H7 (cell line): ENCODE data around the gene PCBP4. TPM values are rescaled to one million over a fixed set of nuclear protein-coding genes. Genes with fewer than 3 reads are reported as not detected.

Source experiments
- DNase-seq: peaks from one replicate; pipeline ENCODE4 v3.0.0; 2012
- H3K27me3 ChIP-seq: 2 replicates; pipeline ENCODE4 v1.6.0; 2011; ENCODE audit warnings: mild to moderate bottlenecking, low read length; ENCODE audit not compliant: control insufficient read depth, insufficient read depth
- H3K36me3 ChIP-seq: replicated peaks from 2 replicates; pipeline ENCODE4 v1.5.1; 2011; ENCODE audit warnings: low read length; ENCODE audit not compliant: control insufficient read depth, insufficient read depth
- H3K4me3 ChIP-seq: 2 replicates; pipeline ENCODE4 v1.5.1; 2011; ENCODE audit warnings: low read depth, mild to moderate bottlenecking, control low read depth, low read length, moderate library complexity; ENCODE audit not compliant: insufficient read depth
- total RNA-seq: library from RNA; depleted of rRNA; stranded (reverse); fragments of >200 nt; shearing (Covaris generic); gene quantifications from 2 replicates; pipeline ENCODE4 v1.2.3, GENCODE V29; 2014

Gene PCBP4
- total RNA-seq, 1 experiment from 2014 or later = 48.1 TPM

GRCh38 chr3:51985063-51985462 lies 17.8 kb upstream of the PCBP4 start:
- Histone ChIP-seq H3K27me3 (no peaks in the 10 kb centered on the region), H3K4me3 (no peak overlapping the region), H3K36me3 (peaks cover 2% of the 10 kb centered on the region; the same call in 1 of the 2 replicates)
- DNase-seq = no peak

GRCh38 chr3:51984269-51984647 lies 17.0 kb upstream of the PCBP4 start:
- Histone ChIP-seq H3K4me3 (no peak overlapping the region), H3K27me3 (no peaks in the 10 kb centered on the region), H3K36me3 (peaks cover 2% of the 10 kb centered on the region; the same call in 1 of the 2 replicates)
- no peak for DNase-seq

GRCh38 chr3:51983578-51984268 lies 16.5 kb upstream of the PCBP4 start:
- peak; percentile 66 for DNase-seq
- H3K36me3 ChIP-seq = no peaks in the 10 kb centered on the region; the same call in 1 of the 2 replicates
- peak overlapping the region; percentile 67 for H3K4me3 ChIP-seq
- no peaks in the 10 kb centered on the region for H3K27me3 ChIP-seq

DNA sequence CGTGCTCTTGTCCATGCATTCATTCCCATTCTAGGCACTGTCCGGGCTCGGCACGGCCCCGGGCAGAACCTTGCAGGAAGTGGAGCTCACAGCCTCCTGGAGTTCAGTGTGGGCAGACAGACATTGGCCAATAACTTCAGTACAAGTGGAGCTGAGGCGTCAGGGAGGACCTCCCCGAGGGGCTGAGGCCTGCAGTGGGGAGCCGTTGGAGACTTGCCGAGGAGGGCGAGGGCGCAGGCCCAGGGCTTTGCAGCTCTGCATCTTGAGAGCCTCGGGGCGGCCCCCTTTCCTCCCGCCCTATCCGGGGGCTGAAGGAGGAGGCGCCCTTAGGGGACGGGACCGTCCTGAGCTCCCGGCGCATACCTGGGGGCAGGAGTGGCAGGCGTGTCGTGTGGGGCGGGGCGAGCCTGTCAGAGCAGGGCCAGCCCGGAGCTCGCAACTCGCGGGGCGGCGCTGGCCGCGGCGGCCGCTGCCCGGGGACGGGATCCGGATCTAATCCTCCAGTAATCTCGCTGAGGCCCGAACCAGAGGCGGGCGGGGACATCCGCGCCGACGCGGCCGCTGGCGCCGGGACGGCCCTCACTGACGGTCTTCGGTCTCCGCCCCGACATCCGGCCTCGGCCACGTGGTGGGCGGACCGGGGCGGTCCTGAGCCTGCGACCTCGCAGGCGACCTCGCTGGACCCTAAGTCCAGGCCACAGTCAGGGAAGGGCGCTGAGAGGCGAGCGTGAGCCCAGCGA lies 15.8 kb upstream of the PCBP4 start, which contains the start of gene ACY1:
Gene ACY1, plus strand, starts transcription at position 698 of the 740 bp plus-strand sequence. CDS start 530 bp downstream, outside the sequence.
- no peaks in the 10 kb centered on the region; the same call in 1 of the 2 replicates for H3K36me3 ChIP-seq
- DNase-seq = peak; percentile 98
- H3K4me3 ChIP-seq = peak within 1 kb of the TSS; percentile 67
- no peaks in the 10 kb centered on the region for H3K27me3 ChIP-seq

DNA sequence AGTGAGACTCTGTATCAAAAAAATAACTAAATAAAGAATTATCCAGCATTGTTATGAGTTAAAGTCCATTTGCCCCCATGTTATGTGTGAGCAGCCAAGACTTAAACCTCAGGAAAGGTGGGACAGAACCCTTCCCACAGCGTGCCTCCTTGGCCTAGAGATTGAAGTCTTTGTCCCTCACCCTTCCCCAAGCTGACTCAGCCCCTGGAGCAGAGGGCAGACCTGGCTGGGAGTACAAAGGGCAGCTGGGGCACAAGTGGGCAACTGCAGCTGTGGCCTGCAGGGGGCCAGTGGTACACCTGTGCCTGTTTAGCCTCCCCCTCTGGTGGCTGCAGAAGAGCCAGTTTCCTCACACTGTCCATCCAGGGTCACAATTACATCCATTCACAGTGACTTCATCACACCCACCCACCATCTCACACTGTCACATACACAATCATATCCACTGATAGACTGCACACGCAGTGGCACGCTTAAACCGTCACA lies 15.1 kb upstream of the PCBP4 start:
- peak; percentile 93 for DNase-seq
- H3K36me3 ChIP-seq = no peaks in the 10 kb centered on the region; the same call in 1 of the 2 replicates
- H3K4me3 ChIP-seq = peak overlapping the region; percentile 67
- H3K27me3 ChIP-seq = no peaks in the 10 kb centered on the region

GRCh38 chr3:51980253-51980652 lies 13.0 kb upstream of the PCBP4 start:
- peaks cover 10% of the 10 kb centered on the region for H3K27me3 ChIP-seq
- no peak for DNase-seq
- H3K4me3 ChIP-seq = no peak overlapping the region
- H3K36me3 ChIP-seq = no peaks in the 10 kb centered on the region

DNA sequence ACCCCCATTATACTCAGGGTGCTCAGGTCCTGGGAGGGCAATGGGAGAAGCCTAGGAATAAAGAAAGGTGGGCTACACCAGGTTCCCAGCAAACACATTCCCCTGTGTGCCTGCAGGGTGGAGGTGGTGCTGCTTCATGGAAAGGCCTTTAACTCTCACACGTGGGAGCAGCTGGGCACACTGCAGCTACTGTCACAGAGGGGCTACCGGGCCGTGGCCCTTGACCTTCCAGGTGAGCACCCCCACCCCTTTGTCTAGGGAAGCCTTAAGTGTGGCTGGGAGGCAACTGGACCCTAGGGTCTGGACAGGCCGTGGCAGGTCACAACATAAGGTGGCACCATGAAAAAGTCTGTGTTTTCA lies 10.9 kb upstream of the PCBP4 start:
- Histone ChIP-seq H3K36me3 (no peaks in the 10 kb centered on the region), H3K27me3 (peaks cover 17% of the 10 kb centered on the region), H3K4me3 (no peak overlapping the region)
- no peak for DNase-seq

- no peak overlapping the region for H3K4me3 ChIP-seq
- DNase-seq = no peak
- H3K36me3 ChIP-seq = no peaks in the 10 kb centered on the region
- peaks cover 17% of the 10 kb centered on the region for H3K27me3 ChIP-seq
These were observed 10.3 kb upstream of the PCBP4 start for GRCh38 chr3:51977446-51978142.

GRCh38 chr3:51975852-51976549 lies 8.7 kb upstream of the PCBP4 start:
- H3K36me3 ChIP-seq = no peaks in the 10 kb centered on the region; the same call in 1 of the 2 replicates
- peaks cover 17% of the 10 kb centered on the region for H3K27me3 ChIP-seq
- no peak overlapping the region for H3K4me3 ChIP-seq
- DNase-seq = peak; percentile 85

DNA sequence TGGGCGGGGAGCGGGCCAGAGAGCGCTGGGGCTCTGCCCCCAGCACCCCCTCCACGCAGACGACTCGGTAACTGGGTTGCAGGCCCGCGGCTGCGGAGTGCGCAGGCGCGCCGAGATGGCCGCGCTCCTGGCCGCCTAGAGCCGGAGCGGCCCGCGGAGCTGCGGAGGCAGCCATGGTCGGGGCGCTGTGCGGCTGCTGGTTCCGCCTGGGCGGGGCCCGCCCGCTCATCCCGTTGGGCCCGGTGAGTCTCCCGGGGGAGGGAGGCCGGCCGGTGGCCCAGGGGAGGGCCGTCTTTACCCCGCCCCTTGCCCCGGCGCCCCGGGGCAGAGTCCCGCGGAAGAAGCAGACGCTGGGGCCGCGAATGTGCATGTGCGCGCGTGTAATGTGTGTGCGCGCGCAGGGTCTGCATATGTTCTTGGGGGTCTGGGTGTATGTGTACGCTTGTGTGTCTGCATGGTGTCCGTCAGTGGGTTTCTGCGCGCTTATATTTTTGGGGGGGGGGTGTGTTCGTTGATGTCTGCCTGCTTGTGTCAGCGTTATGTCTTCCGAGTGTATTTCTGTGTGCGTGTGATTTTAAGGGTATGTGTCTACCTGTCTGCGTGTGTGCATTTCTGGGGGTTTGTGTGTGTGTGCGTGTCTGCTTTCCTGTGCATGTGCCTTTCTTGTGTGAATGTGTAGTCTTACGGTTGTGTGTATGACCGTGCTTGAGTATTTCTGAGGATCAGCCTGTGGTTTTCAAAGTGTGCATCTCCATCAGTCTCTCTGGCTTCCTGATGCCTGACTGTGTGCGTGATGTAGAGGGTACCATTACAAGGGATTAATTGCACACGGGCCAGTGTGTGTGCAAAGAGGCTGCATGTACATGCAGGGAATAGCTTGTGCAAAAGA lies 8.0 kb upstream of the PCBP4 start, which contains the start of gene ABHD14A:
Gene ABHD14A, plus strand, starts transcription at position 102 of the 889 bp plus-strand sequence. Its CDS starts 72 bp downstream, at position 174.
- DNase-seq = peak; percentile 97
- Histone ChIP-seq H3K36me3 (no peaks in the 10 kb centered on the region; the same call in 1 of the 2 replicates), H3K27me3 (peaks cover 17% of the 10 kb centered on the region), H3K4me3 (peak within 1 kb of the TSS; percentile 61)

DNA sequence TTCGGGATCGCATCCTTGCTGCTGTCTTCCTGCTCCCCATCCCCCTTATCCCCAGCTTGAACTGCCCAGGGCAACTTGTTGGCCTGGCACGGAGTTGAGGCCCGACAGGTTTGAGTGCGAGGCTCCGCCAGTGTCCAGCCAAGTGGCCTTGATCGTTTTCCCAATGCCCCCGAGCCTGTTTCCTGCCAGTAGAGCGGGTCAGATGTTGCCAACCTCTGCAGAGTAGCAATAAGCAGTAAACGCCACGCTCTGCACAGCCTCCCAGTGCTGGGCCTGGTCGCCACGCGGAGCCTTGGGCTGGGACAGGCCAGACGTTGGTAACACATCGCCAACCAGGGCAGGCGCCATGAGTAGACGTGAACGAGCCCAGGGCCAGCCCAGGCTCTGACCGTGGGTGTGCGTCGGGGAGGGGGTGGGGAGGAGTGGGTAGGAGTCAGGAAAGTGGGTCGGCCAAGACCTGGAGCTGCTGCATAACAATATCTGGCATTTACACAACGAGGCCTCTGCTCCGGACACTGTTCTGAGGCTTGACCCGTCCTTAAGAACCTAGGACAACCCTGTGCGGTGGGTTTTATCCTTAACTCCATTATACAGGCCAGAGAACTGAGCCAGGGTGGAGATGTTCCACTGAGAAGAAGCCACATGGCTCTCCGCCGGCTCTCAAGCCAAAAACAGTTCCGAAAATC lies 7.2 kb upstream of the PCBP4 start:
- peak; percentile 75 for DNase-seq
- Histone ChIP-seq H3K27me3 (peaks cover 17% of the 10 kb centered on the region), H3K4me3 (peak overlapping the region; percentile 39), H3K36me3 (no peaks in the 10 kb centered on the region; the same call in 1 of the 2 replicates)

DNA sequence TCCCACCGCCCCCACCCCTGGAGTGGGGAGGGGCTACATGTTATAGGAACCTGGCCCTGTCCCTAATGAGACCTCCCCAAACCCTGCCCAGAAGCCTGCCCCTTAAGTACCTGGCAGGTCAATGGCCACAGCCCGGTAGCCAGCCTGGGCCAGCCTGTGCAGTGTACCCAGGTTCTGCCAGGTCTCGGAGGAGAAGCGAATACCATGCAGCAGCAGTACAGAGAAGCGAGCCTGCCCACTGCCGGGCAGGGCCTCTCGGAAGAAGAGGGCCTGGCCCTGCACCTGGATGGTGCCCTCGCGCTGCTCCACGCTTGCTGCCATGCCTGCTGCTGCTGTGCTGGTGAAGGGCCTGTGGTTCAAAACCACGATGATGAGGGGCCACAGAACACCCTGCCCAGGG lies 4.1 kb upstream of the PCBP4 start:
- H3K27me3 ChIP-seq = peaks cover 18% of the 10 kb centered on the region
- H3K36me3 ChIP-seq = no peaks in the 10 kb centered on the region; the same call in 1 of the 2 replicates
- H3K4me3 ChIP-seq = no peak overlapping the region
- no peak for DNase-seq
